ENCODE measurements around the gene ACOX3.

The ACOX3 gene

GRCh38 chr4:8347660-8348059 lies 92.9 kb downstream of the ACOX3 start:
- H3K4me1 Mint-ChIP-seq, result peaks cover 41% of the 10 kb centered on the region
- H3K9me3 Mint-ChIP-seq, result no peaks in the 10 kb centered on the region
- no peak for TF ChIP-seq CTCF (IDR thresholded peaks at IDR 0.05; ENCODE audit: unreplicated experiment in 3 of 3)
- peaks cover 19% of the 10 kb centered on the region for H3K27me3 Mint-ChIP-seq (ENCODE audit: low read depth)
- H3K36me3 Mint-ChIP-seq (ENCODE audit: low read depth), result no peaks in the 10 kb centered on the region
- no peak overlapping the region for H3K4me3 Mint-ChIP-seq
- H3K27ac Mint-ChIP-seq, result peak overlapping the region in 2 of 3 experiments; percentile 37 to 51

- Mint-ChIP-seq H3K4me1 (peaks cover 41% of the 10 kb centered on the region), H3K27ac (no peak overlapping the region), H3K4me3 (no peak overlapping the region)
Observed at GRCh38 chr4:8346838-8347605, 93.5 kb downstream of the ACOX3 start.

GRCh38 chr4:8345946-8346814 lies 94.3 kb downstream of the ACOX3 start:
- TF ChIP-seq CTCF (IDR thresholded peaks at IDR 0.05; ENCODE audit: unreplicated experiment in 3 of 3), result no peak
- Mint-ChIP-seq H3K27me3 (ENCODE audit: low read depth) (peaks cover 19% of the 10 kb centered on the region), H3K27ac (no peak overlapping the region), H3K9me3 (no peaks in the 10 kb centered on the region), H3K4me1 (peaks cover 41% of the 10 kb centered on the region), H3K36me3 (ENCODE audit: low read depth) (no peaks in the 10 kb centered on the region), H3K4me3 (no peak overlapping the region)

More at GRCh38 chr4:8346838-8347605, 93.5 kb downstream of the ACOX3 start:
- H3K27me3 Mint-ChIP-seq (ENCODE audit: low read depth), result peaks cover 19% of the 10 kb centered on the region
- TF ChIP-seq CTCF (IDR thresholded peaks at IDR 0.05; ENCODE audit: unreplicated experiment in 3 of 3), result no peak
- H3K9me3 Mint-ChIP-seq, result no peaks in the 10 kb centered on the region
- no peaks in the 10 kb centered on the region for H3K36me3 Mint-ChIP-seq (ENCODE audit: low read depth)

- TF ChIP-seq CTCF (IDR thresholded peaks at IDR 0.05; ENCODE audit: unreplicated experiment in 3 of 3), result no peak
- Mint-ChIP-seq H3K27me3 (ENCODE audit: low read depth) (peaks cover 19% of the 10 kb centered on the region), H3K4me3 (no peak overlapping the region), H3K27ac (peak overlapping the region in 2 of 3 experiments; percentile 55 to 91), H3K4me1 (peaks cover 43% of the 10 kb centered on the region), H3K36me3 (ENCODE audit: low read depth) (no peaks in the 10 kb centered on the region), H3K9me3 (no peaks in the 10 kb centered on the region)
Observed at GRCh38 chr4:8345053-8345945, 95.2 kb downstream of the ACOX3 start.

- no peak for TF ChIP-seq CTCF (IDR thresholded peaks at IDR 0.05; ENCODE audit: unreplicated experiment in 3 of 3)
- Mint-ChIP-seq H3K4me3 (no peak overlapping the region), H3K4me1 (peaks cover 37% of the 10 kb centered on the region), H3K9me3 (no peaks in the 10 kb centered on the region), H3K27me3 (ENCODE audit: low read depth) (peaks cover 19% of the 10 kb centered on the region), H3K36me3 (ENCODE audit: low read depth) (no peaks in the 10 kb centered on the region), H3K27ac (peak overlapping the region in 2 of 3 experiments; percentile 6 to 91)
Observed at GRCh38 chr4:8344377-8344776, 96.1 kb downstream of the ACOX3 start.
